HL-60 (cell line): ENCODE data around the gene MYNN.

Experiments used
- DNase-seq, 2 experiments: peaks; one replicate each; pipeline ENCODE4 v3.0.0-alpha.2; 2010 to 2020; ENCODE audit warnings: low read depth in 1 of 2, low spot score in 1 of 2
- H3K27ac ChIP-seq: fragments of 250-450 bp; sonication (Bioruptor Pico); replicated peaks from 2 replicates; pipeline ENCODE4 v1.5.1; 2020; ENCODE audit warnings: mild to moderate bottlenecking, moderate library complexity
- H3K27me3 ChIP-seq: fragments of 250-450 bp; sonication (Bioruptor Pico); 2 replicates; pipeline ENCODE4 v1.5.1; 2021; ENCODE audit warnings: mild to moderate bottlenecking, moderate library complexity; ENCODE audit not compliant: insufficient read depth, poor library complexity, severe bottlenecking
- H3K4me3 ChIP-seq: replicated peaks from 2 replicates; pipeline ENCODE4 v1.5.1; 2011; ENCODE audit warnings: mild to moderate bottlenecking, control low read depth, low read length; ENCODE audit not compliant: insufficient read depth
- GABPA ChIP-seq: IDR thresholded peaks from 2 replicates; pipeline ENCODE4 v1.6.1; 2012; ENCODE audit warnings: low read depth
- POLR2AphosphoS5 ChIP-seq: IDR thresholded peaks from 2 replicates; pipeline ENCODE4 v1.6.1; 2012; ENCODE audit warnings: low read depth
- SPI1 ChIP-seq: IDR thresholded peaks from 2 replicates; pipeline ENCODE4 v1.6.1; 2012; ENCODE audit warnings: low read depth, mild to moderate bottlenecking, borderline replicate concordance
- TF ChIP-seq, protein P1 (sequence below): IDR thresholded peaks from one replicate; pipeline ENCODE4 v1.5.1; 2011; ENCODE audit warnings: low read length, control low read depth, inconsistent platforms; ENCODE audit not compliant: insufficient read depth
- TF ChIP-seq, protein P2 (sequence below): IDR thresholded peaks from 2 replicates; pipeline ENCODE4 v1.6.1; 2012; ENCODE audit warnings: low read depth; ENCODE audit not compliant: insufficient replicate concordance

Gene MYNN

DNA sequence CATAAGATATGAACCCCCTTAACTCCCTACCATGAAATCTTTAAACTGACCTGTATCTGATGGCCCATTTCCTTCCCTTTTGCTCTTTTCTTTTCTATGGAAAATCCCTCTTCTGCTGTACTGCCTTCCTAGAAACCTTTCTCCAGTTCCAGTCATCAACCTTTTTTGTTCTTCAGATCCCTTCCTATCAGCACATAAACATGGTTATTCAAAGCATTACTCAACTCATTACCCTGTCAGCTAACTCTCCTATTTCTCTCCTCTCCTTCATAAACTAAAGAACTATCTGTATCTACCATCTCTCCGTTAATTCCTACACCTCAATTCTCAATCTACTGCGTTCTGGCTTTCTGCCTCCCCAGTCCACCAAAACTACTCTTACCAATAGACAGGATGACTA is 21.3 kb upstream of the MYNN start:
- peaks cover 2% of the 10 kb centered on the region for H3K27me3 ChIP-seq
- no peak for DNase-seq
- no peak for TF ChIP-seq GABPA
- TF ChIP-seq, protein P1, sequence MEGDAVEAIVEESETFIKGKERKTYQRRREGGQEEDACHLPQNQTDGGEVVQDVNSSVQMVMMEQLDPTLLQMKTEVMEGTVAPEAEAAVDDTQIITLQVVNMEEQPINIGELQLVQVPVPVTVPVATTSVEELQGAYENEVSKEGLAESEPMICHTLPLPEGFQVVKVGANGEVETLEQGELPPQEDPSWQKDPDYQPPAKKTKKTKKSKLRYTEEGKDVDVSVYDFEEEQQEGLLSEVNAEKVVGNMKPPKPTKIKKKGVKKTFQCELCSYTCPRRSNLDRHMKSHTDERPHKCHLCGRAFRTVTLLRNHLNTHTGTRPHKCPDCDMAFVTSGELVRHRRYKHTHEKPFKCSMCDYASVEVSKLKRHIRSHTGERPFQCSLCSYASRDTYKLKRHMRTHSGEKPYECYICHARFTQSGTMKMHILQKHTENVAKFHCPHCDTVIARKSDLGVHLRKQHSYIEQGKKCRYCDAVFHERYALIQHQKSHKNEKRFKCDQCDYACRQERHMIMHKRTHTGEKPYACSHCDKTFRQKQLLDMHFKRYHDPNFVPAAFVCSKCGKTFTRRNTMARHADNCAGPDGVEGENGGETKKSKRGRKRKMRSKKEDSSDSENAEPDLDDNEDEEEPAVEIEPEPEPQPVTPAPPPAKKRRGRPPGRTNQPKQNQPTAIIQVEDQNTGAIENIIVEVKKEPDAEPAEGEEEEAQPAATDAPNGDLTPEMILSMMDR: no peak
- no peak for TF ChIP-seq SPI1
- TF ChIP-seq, protein P2, sequence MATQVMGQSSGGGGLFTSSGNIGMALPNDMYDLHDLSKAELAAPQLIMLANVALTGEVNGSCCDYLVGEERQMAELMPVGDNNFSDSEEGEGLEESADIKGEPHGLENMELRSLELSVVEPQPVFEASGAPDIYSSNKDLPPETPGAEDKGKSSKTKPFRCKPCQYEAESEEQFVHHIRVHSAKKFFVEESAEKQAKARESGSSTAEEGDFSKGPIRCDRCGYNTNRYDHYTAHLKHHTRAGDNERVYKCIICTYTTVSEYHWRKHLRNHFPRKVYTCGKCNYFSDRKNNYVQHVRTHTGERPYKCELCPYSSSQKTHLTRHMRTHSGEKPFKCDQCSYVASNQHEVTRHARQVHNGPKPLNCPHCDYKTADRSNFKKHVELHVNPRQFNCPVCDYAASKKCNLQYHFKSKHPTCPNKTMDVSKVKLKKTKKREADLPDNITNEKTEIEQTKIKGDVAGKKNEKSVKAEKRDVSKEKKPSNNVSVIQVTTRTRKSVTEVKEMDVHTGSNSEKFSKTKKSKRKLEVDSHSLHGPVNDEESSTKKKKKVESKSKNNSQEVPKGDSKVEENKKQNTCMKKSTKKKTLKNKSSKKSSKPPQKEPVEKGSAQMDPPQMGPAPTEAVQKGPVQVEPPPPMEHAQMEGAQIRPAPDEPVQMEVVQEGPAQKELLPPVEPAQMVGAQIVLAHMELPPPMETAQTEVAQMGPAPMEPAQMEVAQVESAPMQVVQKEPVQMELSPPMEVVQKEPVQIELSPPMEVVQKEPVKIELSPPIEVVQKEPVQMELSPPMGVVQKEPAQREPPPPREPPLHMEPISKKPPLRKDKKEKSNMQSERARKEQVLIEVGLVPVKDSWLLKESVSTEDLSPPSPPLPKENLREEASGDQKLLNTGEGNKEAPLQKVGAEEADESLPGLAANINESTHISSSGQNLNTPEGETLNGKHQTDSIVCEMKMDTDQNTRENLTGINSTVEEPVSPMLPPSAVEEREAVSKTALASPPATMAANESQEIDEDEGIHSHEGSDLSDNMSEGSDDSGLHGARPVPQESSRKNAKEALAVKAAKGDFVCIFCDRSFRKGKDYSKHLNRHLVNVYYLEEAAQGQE: no peak
- no peak for TF ChIP-seq POLR2AphosphoS5
- no peak overlapping the region for H3K27ac ChIP-seq
- no peak overlapping the region for H3K4me3 ChIP-seq

DNA sequence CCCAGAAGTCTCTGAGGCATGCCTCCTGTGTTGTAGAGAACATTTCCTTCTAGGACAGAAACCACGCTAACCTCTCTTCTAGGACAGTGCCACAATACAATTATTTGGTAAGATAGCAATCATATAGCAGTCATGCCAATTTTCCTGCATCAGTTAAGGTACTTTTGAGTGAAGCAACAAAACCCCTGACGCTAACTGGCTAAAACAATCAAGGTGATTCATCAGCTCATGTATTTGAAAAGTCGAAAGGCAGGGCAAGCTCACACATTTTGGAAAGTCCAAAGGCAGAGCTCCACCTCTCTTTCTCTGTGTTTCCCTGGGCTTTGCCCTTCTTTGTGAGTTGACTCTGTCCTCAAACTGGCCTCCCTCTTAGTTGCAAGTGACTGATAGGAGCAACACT is 18.5 kb upstream of the MYNN start:
- H3K4me3 ChIP-seq: no peak overlapping the region
- TF ChIP-seq, protein P1: no peak
- TF ChIP-seq SPI1: no peak
- TF ChIP-seq POLR2AphosphoS5: no peak
- TF ChIP-seq GABPA: no peak
- TF ChIP-seq, protein P2: no peak
- no peaks in the 10 kb centered on the region for H3K27me3 ChIP-seq
- H3K27ac ChIP-seq: no peak overlapping the region
- DNase-seq: no peak

DNA sequence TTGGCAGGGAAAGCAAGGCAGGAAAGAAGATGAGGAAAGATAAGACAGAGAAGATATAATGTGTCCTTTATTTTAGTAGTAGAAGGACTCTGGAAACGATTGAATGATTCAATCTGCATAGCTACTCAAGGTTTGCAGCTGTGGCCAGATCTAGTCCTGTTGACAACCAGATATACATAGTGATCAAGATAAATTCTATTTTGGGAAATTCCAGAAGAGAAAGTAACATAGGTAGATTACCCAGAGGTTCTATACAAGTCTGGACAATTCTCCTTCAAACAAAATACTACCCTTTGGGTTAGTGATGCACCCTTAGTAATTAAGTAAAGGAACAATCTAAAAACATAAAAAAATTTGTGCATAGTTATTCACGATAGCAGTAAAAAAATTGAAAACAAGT is 17.7 kb upstream of the MYNN start:
- Histone ChIP-seq H3K4me3 (no peak overlapping the region), H3K27ac (no peak overlapping the region), H3K27me3 (no peaks in the 10 kb centered on the region)
- TF ChIP-seq SPI1 (no peak), GABPA (no peak)
- TF ChIP-seq, protein P2: no peak
- no peak for DNase-seq
